RWPE2 (cell line): ENCODE measurements around the gene ST3GAL3.

Experiments used
- ATAC-seq: fragments of 200-7000 bp; cut with Tn5 transposase; 3 replicates; pipeline ENCODE4 v1.9.1; 2021; ENCODE audit warnings: low read depth
- DNase-seq: peaks from one replicate; pipeline ENCODE4 v3.0.0-alpha.2; 2020; ENCODE audit warnings: low spot score
- H3K27ac ChIP-seq: fragments of 450-650 bp; 2 replicates; pipeline ENCODE4 v1.5.1; 2017; ENCODE audit warnings: mild to moderate bottlenecking; ENCODE audit not compliant: poor library complexity, severe bottlenecking
- H3K27me3 ChIP-seq: fragments of 250-450 bp; sonication (Bioruptor Pico); 2 replicates; pipeline ENCODE4 v1.5.1; 2021; ENCODE audit warnings: mild to moderate bottlenecking, moderate library complexity; ENCODE audit not compliant: insufficient read depth, poor library complexity, severe bottlenecking
- H3K36me3 ChIP-seq: fragments of 250-450 bp; sonication (Bioruptor Pico); 2 replicates; pipeline ENCODE4 v1.5.1; 2020; ENCODE audit warnings: low read depth, mild to moderate bottlenecking, moderate library complexity
- H3K4me1 ChIP-seq: fragments of 250-450 bp; sonication (Bioruptor Pico); 2 replicates; pipeline ENCODE4 v1.5.1; 2021; ENCODE audit warnings: mild to moderate bottlenecking, moderate library complexity; ENCODE audit not compliant: insufficient read depth, poor library complexity, severe bottlenecking
- H3K4me3 ChIP-seq: fragments of 250-450 bp; sonication (Bioruptor Pico); 2 replicates; pipeline ENCODE4 v1.5.1; 2021; ENCODE audit warnings: mild to moderate bottlenecking, moderate library complexity; ENCODE audit not compliant: severe bottlenecking
- H3K9me3 ChIP-seq: fragments of 250-450 bp; sonication (Bioruptor Pico); 2 replicates; pipeline ENCODE4 v1.5.1; 2021; ENCODE audit warnings: mild to moderate bottlenecking, moderate library complexity; ENCODE audit not compliant: severe bottlenecking
- TF ChIP-seq, protein P1 (sequence below): fragments of 450-650 bp; IDR thresholded peaks from one replicate; pipeline ENCODE4 v1.5.1; 2017; ENCODE audit warnings: mild to moderate bottlenecking, moderate library complexity; ENCODE audit not compliant: poor library complexity, severe bottlenecking

ST3GAL3 gene

DNA sequence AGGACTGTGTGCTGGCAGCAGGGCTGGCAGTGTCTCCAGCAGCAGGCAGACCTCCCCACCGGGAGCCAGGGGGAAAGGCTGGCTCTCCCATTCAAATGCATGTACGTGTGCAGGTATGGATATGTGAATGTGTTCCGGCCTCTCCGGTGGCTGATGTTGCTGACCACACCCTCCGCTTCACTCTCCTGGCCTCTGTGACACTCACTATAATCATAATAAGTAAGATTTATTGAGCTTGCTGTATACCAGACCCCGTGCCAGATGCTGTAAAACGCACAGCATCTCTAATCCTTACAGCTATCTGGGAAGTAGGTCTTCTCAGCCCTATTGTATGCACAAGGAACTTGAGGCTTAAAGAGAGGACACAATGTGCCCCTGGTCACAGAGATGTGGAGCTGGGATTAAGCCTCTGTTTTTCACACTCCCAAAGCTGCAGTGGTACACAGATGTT, 205.7 kb downstream of the ST3GAL3 start:
- Histone ChIP-seq H3K9me3 (no peaks in the 10 kb centered on the region), H3K36me3 (no peaks in the 10 kb centered on the region), H3K27me3 (no peaks in the 10 kb centered on the region), H3K4me1 (peaks cover 35% of the 10 kb centered on the region), H3K4me3 (no peak overlapping the region), H3K27ac (peak overlapping the region; percentile 82)
- TF ChIP-seq, protein P1, sequence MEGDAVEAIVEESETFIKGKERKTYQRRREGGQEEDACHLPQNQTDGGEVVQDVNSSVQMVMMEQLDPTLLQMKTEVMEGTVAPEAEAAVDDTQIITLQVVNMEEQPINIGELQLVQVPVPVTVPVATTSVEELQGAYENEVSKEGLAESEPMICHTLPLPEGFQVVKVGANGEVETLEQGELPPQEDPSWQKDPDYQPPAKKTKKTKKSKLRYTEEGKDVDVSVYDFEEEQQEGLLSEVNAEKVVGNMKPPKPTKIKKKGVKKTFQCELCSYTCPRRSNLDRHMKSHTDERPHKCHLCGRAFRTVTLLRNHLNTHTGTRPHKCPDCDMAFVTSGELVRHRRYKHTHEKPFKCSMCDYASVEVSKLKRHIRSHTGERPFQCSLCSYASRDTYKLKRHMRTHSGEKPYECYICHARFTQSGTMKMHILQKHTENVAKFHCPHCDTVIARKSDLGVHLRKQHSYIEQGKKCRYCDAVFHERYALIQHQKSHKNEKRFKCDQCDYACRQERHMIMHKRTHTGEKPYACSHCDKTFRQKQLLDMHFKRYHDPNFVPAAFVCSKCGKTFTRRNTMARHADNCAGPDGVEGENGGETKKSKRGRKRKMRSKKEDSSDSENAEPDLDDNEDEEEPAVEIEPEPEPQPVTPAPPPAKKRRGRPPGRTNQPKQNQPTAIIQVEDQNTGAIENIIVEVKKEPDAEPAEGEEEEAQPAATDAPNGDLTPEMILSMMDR = no peak
- DNase-seq = no peak
- peak; percentile 25 for ATAC-seq

DNA sequence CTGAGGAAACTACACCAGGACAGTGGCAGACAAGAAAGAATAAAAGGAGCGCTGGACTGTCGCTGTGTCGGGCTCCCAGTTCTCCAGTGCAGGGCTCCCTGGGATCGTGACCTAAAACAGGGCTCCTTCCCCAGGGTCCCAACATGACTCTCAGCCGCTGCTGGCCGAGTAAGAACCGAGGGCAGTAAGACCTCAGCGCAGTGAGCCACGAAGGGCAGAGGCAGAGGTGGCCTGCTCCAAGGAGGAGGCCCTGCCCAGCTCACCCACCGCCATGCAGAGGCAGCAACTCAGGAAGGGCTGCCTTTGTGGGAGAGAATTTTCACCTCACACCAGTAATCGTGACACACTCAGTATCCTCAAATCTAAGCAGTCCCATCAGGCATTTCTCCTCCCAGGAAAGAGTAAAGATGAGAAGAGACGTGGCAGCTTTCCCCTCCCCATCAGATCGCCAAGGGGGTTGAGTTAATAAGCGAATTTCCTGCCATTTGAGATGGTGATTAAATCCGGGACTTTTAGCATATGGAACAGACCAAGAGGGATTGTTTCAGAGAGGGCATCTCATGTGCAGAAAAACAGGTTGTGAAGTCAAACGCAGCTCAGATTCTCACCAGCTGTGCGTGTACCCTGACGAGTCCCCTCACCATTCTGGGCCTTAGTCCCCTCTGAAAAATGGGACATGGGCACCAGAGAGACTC, 206.5 kb downstream of the ST3GAL3 start:
- no peak overlapping the region for H3K4me3 ChIP-seq
- ATAC-seq (no peak), DNase-seq (peak; percentile 40)
- TF ChIP-seq, protein P1 = no peak
- peaks cover 37% of the 10 kb centered on the region for H3K4me1 ChIP-seq
- H3K9me3 ChIP-seq = no peaks in the 10 kb centered on the region
- H3K27ac ChIP-seq = peak overlapping the region; percentile 82
- no peaks in the 10 kb centered on the region for H3K27me3 ChIP-seq
- H3K36me3 ChIP-seq = no peaks in the 10 kb centered on the region

DNA sequence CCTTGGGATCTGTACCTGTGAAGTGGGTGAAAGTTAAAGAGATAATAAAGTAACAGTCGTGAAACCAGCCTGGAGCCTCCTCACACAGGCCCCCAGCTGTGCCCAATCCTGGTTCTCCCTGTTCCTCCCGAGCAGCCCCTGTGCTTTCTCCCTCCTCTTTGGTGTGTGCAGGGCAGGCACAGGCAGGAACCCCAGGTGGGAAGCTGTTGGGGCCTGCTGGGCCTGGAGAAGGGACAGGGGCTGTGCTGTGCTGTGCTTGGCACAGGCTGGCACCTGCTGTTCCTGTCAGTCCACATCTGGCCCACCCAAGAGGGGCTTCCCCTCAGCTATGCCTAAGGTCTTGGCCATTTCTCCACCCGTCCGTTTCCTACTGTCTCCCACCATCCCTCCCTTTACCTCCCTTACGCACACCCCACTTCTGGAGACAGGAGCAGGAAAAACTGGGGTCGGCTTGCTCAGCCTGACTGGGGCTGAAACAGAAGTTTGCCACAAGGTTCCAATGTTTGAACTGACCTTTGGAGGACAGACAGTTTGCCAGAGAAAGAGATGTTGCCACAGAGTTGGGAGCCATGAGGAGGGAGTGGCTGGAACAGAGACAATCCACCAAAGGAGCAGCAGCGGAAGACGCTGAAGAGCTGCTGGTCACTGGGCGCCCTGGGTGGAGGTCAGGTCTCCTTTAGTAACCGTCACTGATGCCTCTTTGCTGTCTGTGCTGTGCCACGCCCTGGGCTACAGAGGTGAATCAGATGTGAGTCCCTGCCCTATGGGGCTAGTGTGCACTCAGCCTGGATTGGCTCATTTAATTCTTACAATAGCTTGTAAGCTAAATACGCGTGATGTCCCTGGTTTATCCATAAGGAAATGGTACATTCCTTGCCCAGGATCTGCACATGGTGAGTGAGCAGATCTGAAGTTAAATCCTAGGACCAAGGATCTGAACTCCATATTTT, 207.5 kb downstream of the ST3GAL3 start:
- ATAC-seq (peak; percentile 48), DNase-seq (no peak)
- H3K27me3 ChIP-seq = no peaks in the 10 kb centered on the region
- no peaks in the 10 kb centered on the region for H3K9me3 ChIP-seq
- TF ChIP-seq, protein P1 = no peak
- H3K27ac ChIP-seq = peak overlapping the region; percentile 82
- H3K4me3 ChIP-seq = no peak overlapping the region
- H3K36me3 ChIP-seq = no peaks in the 10 kb centered on the region
- peaks cover 37% of the 10 kb centered on the region for H3K4me1 ChIP-seq

DNA sequence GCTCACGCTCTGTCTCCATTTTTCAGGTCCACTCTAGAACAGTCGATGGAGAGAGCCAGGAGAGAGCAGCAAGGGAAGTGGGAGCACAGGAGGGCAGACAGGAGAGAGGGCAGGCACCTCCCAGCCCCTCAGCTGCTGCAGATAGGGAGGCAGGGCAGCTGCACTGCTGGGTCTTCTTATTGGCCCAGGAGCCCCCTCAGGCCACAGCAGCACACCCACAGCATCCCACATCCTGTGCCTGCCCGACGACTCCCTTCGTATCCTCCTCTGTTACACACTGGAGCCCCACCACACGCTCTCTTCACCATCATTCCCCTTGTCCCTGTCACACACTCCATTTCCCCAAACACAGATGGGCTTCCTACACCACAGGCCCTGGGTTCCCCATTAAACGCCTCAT, 212.6 kb downstream of the ST3GAL3 start:
- no peak overlapping the region for H3K27ac ChIP-seq
- DNase-seq = no peak
- ATAC-seq = no peak
- peaks cover 22% of the 10 kb centered on the region for H3K4me1 ChIP-seq
- TF ChIP-seq, protein P1 = no peak
- H3K36me3 ChIP-seq = no peaks in the 10 kb centered on the region
- H3K4me3 ChIP-seq = no peak overlapping the region
- no peaks in the 10 kb centered on the region for H3K9me3 ChIP-seq
- no peaks in the 10 kb centered on the region for H3K27me3 ChIP-seq
